HG02840 (cell line): ENCODE measurements around the gene LENEP.
A peak's percentile ranks its signal among the peaks of the same experiment; 100 is the strongest.

Source experiments
- ATAC-seq: cut with Tn5 transposase; IDR thresholded peaks from one replicate; pipeline ENCODE4 v1.9.1; 2021; ENCODE audit warnings: mild to moderate bottlenecking, moderate library complexity, moderate number of reproducible peaks; ENCODE audit not compliant: unreplicated experiment, low FRiP score

Gene LENEP

DNA sequence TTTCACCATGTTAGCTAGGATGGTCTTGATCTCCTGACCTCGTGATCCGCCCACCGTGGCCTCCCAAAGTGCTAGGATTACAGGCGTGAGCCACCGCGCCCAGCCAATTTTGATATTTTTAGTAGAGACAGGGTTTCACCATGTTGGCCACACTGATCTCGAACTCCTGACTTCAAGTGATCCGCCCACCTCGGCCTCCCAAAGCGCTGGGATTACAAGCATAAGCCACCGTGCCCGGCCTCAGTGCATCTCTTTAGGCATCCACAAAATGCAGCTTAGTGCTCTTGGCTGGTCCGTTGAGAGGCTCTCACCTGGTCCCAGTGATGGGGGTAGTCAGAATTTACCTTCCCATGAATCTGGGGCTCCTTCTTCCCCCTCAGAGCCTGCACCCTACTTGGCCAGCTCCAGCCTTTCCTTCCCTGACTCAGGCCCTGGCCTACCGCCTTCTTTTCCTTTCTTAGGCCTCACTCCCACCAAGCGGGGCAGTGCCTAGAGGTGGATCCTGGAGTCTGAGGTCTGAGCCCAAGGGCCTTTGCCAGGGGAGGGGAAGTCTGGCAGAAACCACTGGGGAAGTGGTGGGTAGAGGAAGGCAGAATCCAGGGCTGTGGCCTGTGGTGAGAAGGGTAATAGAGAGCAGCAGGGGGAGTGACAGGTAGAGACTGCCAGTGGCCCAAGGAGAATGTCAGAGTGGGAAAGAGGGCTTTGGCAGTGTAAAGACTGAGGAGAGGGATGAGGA lies 3.7 kb downstream of the LENEP start:
- no peak for ATAC-seq

DNA sequence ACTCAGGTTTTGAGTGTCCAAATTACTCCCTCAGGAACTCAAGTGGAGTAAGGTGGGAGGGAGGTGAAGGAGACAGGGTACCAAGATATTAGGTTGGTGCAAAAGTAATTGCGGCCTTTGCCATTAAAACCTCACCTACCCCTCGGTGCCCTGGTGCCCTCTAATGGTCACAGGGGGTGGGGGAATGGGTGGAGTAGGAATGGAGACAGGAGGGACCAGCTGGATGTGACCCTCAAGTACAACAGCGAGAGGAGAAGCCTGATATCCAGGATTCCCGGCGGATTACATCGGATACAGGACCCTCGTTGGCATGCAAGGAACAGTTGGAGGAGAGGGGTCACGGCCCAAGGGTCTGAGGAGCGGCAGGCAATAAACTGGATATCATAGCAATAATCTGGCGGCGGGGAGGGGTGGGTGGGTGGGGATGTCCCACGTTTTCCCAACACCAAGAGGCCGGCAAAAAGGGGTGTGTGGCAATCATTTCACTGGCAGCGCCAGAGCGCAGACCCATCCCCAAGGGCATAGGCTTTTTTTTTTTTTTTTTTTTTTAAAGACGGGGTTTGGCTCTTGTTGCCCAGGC lies 4.9 kb downstream of the LENEP start:
- ATAC-seq: no peak

DNA sequence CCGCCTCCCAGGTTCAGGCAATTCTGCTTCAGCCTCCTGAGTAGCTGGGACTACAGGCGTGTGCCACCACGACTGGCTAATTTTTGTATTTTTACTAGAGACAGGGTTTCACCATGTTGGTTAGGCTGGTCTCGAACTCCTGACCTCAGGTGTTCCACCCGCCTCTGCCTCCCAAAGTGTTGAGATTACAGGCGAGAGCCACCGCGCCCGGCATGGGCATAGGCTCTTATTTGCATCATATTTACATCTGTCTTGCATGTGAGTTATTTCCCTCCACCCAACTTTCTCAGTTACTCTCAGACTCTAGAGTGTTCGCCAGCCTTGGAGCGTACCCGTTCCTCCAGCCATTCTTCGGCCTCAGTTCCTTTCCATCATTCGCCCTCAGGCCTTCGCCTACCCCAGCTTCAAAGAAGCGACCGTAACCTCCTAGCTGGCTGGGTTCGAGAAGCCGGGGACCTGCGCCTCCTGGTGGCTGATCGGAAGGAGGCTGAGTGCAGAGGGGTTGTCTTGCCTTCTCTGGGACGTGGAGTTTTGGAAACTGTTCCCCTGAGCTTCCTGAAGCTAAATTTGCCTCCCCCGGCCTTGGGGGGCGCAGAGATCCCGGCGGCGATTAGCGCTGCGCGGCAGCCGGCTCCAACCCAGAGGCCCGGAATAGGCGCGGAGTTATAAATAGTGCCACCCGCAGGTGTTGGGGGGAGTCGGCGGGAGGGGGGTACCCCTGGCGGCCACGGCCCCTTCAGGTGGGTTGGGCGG lies 5.6 kb downstream of the LENEP start:
- no peak for ATAC-seq

DNA sequence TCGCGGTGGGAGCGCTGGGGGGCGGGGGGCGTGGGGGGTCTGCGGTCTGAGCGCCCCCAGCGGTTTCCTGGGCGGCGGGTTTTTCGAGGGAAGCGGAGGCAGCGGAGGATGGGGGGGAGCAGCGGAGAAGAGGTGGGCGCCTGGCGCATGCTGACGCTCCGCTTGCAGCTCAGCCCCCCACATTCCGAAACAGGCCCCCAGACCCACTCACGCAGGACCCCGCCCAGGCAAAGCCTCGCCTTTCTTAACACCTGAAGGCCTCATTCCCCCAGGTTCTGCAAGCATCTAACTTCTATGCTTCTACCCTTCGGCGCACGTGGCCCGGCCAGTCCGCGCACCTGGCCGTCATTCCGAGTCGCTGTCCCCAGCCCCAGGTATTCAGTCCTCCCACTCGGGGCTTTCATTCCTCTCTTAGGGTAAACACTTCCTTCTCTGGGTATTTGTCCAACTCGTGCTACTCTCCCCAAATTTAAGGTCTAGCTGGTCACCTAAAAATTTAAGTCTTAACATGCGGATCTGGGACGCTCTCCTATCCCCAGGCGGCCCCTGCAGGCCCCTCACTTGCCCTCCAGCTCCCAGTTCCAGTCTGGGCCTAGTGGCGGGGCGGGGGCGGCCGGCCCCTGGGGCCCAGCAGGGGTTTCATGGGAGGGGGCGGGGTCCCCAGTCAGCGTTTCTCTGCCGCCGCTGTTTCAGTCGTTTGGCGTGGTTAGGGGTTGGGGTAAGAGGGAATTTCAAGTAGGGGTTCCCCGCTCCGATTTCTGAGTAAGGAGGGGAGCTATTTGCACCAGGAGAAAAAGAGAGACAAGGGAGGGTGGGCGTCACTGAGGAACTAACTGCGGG lies 6.4 kb downstream of the LENEP start:
- ATAC-seq: no peak

DNA sequence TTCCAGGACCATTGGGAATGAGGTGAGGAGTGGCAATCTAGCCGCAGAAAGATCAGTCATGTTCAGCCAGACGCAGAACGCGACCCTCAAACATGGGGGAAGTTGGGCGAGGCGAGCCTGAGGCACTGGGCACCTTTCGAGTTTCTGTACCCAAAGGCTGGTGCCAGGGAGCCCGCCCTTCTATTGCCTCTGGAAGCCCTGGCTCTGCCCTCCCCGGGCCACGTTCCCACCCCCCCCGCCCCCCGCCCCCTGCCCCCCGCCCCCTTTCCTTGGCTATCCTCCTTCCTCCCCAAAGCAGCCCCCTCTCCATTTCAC lies 7.0 kb downstream of the LENEP start:
- no peak for ATAC-seq

DNA sequence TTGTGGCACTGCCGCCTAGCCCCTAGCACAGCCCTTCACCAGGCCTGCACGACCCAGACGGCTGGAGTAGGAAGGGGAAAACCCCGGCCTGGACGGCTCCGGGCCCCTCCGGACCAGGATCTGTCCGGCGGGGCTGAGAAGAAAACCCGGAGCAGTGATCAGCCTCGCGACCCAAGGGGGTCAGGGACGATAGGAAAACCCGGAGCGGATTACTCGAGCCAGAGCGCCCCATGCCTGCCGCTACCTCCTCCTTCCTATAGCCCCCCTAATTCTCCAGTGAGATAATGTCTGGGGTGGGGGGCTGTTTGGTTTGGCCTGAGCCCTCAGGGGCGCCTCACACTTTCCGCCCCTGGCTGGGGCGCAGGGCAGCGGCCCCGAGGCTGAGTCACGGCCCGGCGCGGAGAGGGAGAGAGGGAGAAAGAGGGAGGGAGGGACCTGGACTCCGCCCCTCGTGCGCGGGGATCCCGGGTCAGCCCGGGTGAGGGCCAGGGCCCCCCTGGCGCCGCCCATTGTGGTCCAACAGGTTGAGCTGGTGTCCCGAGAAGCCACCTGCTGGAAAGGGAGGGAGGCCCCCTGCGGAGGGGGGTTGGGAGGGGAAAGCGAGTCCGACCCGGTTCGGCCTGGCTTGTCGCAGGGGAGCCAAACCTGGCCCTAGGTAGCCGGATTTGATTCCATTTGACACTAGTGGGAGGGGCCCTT lies 7.5 kb downstream of the LENEP start:
- peak; percentile 38 for ATAC-seq

DNA sequence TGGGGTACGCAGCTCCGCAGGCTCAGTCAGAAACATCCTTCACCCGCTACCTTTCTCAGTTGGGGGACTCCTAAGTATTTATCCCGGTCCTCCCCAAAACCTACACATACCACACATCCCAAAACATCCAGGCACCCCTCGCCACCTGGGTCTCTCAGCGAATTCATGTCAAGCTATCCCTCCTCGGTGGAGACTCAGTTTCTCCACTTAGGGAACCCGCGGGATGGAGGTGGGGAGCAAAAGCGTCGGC lies 8.0 kb downstream of the LENEP start:
- ATAC-seq: no peak

DNA sequence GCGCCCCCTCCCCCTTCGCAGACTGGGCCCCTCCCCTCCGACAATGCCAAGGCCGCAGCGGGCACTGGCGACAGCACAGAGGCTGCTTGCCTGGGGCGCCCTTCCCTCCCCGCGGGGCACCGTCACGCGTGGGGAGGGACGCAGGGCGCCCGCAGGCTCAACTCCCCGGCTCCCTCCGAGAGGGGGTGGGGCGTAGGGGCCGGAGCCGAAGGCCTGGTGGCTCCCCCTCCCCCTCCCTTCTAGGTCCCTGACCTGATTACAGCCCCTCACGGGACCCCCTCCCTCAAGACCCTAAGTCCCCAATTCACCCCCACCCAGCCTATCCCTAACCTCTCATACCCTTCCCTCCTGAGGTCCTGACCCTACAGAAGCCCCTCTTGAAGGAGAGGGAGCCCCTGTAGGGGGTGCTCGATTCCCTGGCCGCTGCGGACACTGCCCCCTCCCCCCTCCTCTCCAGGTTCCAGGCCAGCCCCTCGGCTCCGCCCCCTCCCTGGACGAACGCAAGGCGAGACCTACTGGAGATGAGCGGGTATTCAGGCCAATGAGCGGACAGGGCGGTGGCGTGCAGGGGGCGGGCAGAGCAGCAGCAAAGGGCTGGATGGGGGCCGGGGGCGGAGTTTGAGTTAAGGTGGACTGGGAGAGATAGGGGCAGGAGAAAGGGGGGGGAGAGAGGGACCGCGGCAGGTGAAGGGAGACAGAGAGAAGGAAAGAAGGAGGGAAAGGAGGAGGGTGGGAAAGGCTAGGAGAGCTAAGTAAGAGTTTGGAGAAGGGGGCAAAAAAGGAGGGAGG lies 8.5 kb downstream of the LENEP start:
- ATAC-seq: peak; percentile 54

DNA sequence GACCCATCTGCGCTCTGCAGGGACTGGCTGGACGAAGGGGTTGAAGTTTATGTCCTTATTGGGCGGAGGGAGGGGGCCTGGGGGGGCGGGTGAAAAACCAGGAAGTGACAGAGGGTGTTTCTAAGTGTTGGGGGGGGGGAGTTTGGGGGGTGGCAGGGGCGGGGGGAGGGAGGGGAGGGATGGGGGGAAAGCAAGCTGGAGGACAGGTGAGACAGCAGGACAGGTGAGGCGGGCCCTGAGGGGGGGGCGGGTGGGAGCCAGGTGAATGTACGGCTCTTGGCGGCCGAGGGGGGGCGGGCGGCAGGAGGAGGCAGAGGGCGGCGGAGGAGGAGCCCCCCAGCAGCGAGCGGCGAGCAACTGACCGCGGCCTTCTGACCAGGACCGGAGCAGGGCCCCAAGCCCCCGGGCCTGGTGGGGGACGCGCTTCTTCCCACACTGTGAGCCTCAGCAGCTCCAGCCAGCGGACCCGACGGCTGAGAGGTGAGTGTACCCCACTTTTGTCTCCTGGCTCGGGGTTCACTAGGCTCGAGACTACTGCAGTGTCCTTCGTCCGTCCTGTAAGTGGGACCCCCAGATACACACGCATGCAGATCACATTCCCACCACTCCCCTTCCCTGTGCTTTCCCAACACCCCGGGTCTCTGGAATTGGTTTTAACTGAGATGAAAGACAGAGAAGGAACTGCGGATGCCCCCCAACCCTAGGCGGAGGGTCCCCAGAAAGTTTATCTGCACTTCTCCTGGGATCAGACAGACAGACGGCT lies 9.3 kb downstream of the LENEP start, which contains the start of gene ZBTB7B:
Gene ZBTB7B, plus strand, starts transcription at position 339 of the 763 bp plus-strand sequence. CDS start 11,859 bp downstream, outside the sequence.
- no peak for ATAC-seq

DNA sequence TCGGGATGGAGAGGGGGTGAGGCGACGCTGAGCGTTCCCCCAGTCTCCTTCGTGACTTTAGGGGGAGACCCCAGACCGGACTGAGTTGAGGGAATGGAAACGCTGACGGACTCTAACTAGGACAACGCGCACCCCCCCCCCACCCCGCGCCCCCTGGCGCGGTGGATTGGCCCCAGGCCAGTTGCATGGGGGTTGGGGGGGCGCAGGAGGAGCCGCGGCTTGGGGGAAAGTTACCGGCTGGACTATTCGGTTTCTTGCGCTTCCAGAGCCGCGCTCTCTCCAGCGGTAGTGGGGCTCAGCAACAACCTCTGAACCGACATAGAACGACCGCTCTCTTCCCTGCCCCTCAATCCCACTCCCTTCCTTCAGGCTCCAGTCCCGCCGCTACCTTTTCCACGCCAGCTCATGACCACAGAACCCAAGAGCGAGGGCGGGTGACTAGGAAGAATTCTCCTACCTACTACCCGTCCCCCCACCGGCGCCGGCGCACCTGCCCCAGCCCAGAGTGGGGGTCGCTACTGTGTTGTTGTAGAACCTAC lies 9.9 kb downstream of the LENEP start:
- ATAC-seq: no peak

DNA sequence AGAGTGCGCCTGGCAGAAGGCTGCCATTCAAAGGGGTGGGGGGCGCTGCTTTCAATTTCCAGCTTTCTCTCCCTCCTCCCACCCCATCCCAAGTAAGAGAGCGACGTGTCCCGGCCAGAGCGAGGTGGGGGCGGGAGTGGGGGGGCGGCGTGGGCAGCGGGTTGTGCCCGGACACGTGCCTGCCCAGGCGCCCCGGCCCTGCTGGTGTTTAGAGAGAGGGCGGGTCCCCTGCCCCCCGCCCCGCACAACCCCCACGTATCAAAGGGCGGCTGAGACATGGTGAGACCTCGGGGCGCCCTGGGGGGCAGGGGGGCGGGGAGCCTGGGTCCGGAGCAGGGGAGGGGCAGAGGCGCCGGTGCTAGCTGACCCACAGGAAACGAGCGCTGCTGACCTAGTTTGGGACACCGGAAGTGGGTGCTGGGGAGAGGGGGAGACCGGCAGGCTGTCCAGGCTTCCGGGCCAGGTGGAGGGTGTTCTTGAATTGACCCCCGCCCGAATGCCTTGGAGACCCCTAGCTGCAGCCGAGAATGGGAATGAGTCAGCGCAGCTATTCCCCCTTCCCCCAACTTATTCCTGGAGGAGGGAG lies 10.5 kb downstream of the LENEP start:
- no peak for ATAC-seq

DNA sequence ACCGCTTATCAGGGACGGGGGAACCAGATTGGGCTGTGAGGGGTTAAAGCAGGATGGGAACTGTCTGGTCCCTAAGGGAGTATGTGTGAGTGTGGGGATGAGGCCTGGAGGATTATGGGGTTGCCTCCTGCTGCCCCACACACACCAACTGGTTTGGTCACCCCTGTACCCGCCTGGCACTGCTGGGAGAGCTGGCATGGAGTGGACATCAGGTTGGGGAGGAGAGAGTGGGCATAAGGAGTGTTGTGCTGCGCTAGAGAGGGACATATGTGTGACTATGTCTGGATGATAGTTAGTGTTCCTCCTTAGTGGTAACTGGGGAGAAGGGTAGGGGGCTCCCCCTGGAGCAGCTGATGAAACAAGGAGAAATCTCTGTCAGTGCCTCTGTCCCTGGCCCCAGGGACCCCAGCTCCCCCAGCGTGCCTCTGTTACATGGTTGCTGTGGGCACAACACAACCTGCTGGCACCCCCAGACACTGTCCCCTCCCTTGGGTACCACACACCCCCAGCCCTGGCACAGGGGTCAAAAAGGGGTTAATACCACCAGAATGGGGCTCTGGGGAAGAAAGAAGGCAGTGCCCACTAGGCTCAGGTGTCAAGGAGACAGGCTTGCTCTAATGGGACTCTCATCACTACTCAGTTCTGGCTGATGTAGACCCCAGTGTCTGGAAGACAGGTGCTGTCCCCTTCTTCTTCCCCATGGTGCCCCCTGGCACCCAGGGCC lies 11.1 kb downstream of the LENEP start:
- ATAC-seq: no peak

DNA sequence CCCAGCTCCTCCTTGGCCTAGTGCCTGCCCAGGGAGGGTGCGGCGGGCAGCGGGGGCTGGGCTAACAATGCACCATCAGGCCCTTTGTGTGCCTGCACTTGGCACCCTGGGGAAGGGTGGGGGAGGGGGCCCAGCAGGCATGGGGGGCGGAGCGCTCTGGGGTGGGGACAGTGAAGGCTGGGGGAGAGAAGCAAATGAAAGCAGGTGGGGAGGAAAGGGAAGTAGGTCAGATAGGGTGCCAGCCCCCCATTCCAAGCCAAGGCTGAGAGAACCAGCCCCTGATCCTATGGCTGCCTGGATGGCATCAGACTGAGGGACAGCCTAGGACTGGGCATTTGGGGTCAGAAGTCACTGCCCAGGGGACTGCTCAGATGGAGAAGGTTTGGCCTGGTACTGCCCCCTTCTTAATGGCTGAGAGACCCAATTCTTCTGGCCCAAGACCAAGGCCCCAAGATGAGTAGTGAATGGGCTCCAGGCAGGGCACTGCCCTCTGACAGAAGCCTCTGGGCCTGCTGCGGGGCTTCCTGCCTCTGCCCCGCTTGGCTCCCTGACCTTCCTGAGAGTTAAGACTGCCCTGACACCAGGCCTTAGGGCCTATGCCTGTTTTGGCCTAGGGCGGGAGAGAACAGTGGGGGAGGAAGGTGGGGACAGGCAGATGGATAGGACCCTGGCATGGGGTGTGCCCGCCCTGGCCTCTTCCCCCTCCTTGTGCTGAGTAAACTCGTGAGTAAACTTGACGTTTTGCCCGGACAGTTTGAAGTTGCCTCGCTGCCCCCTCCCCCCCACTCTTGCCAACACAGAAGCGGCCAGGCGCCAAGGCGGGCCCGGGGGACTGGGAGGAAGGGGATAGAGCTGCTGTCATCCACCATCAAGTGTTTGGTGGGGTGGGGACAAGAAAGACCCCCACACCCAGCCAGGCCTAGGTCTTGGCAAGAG lies 12.0 kb downstream of the LENEP start:
- ATAC-seq: no peak

DNA sequence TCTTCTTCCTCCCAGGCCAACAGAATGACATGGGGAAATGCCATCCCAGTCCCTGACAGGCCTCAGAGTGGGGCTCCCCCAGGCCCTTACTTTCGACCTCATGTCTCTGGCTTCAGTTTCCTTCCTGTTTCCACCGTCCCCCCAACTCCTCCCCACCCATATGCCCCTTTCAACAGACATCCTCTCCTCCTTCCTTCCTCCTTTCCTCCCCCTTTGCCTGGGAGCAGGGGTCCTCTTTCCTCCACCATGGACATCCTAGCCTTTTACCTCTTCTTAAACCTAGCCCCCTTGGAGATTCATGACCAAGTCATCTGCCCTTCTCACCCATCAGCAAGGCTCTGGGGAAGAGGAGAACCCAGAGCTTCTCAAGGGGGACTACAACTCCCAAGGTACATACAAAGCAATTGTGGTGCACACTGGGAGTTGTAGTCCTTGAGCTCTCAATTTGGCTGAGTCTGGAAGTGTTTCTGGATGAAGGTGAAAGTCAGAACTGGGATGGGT lies 13.3 kb downstream of the LENEP start:
- no peak for ATAC-seq

DNA sequence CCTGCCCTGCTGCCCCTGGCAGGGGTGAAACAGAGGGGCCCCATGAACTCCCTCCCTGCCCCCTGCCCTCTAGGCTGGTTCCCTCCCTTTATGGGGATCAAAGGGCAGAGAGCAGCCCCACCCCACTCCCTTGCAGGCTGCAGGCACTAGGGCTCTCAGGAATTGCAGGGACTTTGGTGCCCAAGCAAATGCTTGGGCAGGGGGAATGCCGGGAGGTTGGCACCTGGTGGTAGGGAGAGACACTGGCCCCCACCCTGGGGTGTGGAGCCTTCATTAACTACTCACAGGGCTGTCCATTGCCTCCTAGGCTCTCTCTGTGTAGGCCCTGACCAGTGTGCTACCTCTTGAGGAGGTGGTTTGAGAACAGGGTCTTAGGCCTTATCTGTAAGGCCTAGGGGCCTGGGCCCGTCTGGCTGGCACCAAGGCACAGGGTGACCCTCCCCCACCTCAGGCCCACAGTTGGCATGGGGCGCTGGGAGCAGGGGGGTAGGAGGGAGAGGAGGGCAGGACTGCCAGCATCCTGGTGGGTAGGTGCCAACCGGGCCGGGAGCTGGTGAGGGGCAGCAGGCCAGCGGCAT lies 14.0 kb downstream of the LENEP start:
- ATAC-seq: no peak
